DMS 273 (cell line): Measurements from ENCODE around the gene FITM1.

Experiments
- DNase-seq: peaks from one replicate; lab custom pipeline; 2025; ENCODE audit not compliant: unreplicated experiment; lab: John Stamatoyannopoulos, UW

Gene FITM1

GRCh38 chr14:24139272-24139934 is 8.9 kb downstream of the FITM1 start:
- peak; percentile 40 for DNase-seq

DNA sequence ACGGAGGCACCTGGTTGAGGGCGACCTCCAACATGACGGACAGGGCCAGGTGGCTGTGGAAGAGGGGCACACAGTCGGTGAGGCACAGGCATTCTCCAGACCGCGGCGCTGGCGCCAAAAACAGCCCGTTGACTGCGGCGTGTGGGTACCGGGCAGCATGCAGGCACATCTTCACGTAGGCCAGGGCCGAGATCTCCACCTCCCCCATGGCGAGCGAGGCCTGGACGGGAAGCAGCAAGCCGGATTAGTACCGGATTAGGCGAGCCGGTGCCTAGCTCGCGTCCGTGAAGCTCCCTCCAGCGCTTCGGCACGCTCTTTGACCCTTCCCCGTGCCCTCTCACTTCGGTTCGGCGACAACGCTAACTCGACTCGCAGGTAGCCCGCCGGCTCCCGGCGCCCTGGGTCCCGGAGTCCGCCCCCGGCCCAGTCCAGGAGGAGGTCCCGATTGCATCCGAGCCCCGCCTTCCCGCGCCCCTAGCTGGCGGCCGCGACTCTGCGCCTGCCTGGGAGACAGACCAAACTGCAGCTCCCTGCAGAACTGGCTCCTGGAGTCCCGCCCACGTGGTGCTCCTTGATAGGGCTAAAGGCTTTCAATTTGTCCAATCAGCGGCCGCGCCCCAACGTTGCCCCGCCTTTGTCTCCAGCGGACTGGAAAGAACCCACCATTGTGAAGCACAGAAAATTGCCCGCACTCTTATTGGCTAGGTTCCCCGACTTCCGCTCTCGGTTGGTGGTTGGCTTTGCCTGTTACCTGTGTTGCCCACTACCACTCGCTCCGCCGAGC is 10.8 kb downstream of the FITM1 start, which contains the start of gene EMC9:
Gene EMC9 (minus strand): TSS at position 495 of the 784 bp plus-strand sequence. CDS start 287 bp downstream, at position 208.
- peak; percentile 100 for DNase-seq

DNA sequence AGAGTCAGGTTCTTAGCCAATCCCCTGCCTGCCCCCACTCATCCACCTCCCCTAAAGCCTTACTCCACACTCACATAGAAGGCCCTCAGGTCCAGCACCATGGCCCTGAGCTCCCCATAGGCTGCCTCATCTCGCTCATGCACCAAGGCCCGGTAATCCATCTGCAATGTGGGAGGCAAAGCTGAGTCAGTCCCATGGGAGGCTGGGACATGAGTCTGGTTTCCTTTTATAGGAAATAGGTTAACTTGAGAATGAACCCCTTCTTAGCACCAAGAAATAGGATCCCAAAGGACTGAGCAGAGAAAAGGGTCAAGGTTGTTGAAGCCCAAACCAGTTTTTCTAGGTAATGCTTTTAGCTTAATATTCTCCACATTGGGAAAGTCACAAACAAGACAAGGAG is 13.1 kb downstream of the FITM1 start:
- DNase-seq = no peak

- no peak for DNase-seq
Observed at GRCh38 chr14:24144451-24144850, 14.0 kb downstream of the FITM1 start.

DNA sequence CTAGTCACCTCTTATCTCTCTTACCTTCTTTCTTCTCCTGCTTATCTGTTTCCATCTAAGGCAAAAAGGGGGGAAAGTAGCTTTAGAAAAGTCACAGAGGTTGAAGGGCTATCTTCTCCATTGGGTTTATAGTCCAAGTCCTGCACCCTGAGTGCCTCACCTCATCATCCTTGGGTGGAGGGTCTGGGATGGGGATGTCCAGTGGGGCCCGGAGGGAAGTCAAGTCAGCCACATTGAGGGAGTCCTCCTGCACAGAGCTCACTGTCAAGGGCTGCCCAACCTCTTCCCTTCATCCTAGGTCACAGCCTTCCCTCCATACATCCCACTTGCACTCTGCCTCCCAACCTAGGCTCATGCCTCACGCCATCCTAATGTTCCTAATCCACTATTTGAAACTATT is 14.8 kb downstream of the FITM1 start:
- DNase-seq = no peak

DNA sequence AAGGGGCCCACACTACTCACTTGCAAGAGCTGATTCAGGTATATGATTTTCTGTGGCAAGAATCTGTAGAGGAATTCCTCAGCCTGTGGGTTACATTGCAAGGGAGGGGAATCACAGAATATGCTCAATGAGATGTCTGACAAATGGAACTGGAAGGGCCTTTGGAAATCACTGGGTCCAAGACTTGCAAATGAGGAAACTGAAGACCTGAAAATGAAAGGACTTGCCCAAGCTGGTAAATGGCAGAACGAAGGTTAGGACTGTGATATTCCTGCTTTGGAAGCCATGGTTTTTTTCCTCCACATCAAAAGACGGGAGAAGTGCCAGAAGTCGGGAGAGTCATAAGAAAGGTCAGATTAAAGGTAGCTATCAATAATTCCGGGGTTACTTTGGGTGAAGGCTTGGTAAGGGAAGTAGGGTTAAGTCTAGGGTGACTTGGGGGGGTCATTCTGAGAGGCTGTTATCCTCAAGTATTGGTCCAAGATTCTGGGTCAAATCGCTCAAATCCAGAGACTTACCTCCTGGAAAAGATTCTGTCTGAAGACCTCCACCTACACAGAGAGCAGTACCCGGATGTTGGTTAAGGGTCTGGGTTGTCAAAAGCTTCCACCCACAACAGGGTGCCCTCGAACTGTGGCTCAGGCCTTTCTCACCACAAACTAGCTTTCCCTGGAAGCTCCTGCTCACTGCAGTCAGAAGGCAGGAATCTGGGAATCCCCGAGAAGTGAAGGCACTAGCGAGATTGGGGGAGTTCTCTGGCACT is 15.4 kb downstream of the FITM1 start:
- DNase-seq = peak; percentile 79

DNA sequence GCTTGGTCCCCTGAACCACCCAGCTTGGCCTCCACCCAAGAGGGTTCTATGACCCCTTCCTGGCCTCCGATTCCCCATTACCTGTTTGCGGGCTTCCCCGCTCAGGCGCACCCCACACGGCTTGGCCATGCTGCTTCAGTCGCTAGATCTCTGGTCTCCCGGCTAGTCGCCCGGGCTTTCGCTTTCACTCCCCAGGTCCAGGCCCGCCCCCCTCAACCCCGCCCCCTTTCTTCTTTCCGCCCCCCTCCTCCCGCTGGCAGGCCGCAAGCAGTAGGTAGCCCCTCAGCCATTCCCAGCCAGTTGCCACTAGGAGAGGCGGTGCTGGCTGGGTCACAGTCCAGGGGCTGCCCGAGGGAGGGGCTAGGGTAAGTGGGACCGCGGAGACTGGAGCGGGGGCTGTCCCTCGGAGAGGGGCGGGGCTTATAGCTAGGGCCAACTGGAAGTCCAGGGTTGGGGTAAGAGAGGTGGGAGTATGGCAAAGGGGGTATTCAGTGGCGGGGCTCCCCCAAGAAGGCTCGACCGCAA is 16.1 kb downstream of the FITM1 start, which contains the start of gene PSME2:
Gene PSME2 (minus strand): TSS at position 158 of the 525 bp plus-strand sequence. CDS start 29 bp downstream, at position 129.
- DNase-seq = peak; percentile 99

GRCh38 chr14:24146978-24147760 is 16.7 kb downstream of the FITM1 start, which contains the start of gene RNF31:
TSS of gene RNF31 (plus strand) at chr14:24147498. CDS start at chr14:24147699, 201 bp downstream.
- DNase-seq = peak; percentile 99

GRCh38 chr14:24147761-24148428 is 17.4 kb downstream of the FITM1 start:
- DNase-seq = peak; percentile 66

GRCh38 chr14:24149302-24149969 is 19.0 kb downstream of the FITM1 start:
- DNase-seq = no peak

GRCh38 chr14:24150061-24150460 is 19.6 kb downstream of the FITM1 start:
- DNase-seq = no peak

DNA sequence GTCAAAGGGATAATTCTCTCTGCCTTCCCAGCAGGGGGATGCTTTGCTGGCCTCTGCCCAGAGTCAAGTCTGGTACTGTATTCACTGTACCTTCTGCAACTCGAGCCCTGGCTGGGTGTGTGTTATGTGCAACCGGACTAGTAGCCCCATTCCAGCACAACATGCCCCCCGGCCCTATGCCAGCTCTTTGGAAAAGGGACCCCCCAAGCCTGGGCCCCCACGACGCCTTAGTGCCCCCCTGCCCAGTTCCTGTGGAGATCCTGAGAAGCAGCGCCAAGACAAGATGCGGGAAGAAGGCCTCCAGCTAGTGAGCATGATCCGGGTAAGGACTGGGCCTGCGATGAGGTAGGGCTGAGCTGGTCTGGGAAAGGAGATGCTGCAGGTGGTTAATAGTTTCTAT is 20.1 kb downstream of the FITM1 start:
- DNase-seq = no peak

- no peak for DNase-seq
Observed at GRCh38 chr14:24150993-24151392, 20.5 kb downstream of the FITM1 start.

DNA sequence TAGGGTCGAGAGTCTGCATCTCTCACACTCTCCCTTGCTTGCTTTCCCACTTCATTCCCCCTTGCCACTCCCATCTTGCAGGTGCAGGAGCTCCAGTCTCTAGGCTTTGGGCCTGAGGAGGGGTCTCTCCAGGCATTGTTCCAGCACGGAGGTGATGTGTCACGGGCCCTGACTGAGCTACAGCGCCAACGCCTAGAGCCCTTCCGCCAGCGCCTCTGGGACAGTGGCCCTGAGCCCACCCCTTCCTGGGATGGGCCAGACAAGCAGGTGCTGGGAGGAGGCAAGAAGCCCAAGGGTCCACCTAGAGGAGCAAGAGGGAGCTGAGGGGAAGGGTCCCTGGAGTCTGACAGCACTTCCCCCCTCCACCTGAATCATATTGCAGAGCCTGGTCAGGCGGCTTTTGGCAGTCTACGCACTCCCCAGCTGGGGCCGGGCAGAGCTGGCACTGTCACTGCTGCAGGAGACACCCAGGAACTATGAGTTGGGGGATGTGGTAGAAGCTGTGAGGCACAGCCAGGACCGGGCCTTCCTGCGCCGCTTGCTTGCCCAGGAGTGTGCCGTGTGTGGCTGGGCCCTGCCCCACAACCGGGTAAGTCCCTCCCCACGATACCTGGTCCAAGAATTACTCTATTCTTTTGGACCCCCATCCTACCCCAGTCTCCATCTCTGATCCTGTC is 21.1 kb downstream of the FITM1 start:
- no peak for DNase-seq

DNA sequence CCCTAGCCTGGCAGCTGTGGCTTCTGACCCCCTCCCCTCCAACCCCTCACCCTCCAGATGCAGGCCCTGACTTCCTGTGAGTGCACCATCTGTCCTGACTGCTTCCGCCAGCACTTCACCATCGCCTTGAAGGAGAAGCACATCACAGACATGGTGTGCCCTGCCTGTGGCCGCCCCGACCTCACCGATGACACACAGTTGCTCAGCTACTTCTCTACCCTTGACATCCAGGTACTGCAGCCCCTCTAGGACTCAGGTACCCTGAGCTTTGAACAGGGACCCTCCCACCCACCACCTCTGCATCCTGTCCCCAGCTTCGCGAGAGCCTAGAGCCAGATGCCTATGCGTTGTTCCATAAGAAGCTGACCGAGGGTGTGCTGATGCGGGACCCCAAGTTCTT is 24.6 kb downstream of the FITM1 start:
- DNase-seq = peak; percentile 42

DNA sequence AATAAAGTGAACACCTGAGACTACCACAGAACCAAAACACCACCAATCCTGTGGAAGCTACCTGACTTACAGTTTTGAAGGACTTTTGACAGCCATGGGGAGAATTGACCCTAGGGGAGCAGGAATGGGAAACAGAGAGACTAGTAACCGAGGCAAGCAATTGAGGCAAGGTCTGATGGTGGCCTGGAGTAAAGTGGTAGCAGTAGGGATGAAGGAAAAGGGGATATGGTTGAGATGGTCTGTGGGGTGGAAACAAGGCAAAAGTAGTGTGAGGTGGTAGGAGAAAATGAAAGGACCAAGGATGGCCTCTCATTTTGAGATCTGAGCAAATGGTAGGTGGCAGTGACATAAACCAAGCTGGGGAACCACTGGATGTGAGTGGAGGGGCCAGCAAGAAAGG is 26.4 kb downstream of the FITM1 start:
- no peak for DNase-seq

GRCh38 chr14:24157331-24157730 is 26.9 kb downstream of the FITM1 start:
- DNase-seq = no peak

DNA sequence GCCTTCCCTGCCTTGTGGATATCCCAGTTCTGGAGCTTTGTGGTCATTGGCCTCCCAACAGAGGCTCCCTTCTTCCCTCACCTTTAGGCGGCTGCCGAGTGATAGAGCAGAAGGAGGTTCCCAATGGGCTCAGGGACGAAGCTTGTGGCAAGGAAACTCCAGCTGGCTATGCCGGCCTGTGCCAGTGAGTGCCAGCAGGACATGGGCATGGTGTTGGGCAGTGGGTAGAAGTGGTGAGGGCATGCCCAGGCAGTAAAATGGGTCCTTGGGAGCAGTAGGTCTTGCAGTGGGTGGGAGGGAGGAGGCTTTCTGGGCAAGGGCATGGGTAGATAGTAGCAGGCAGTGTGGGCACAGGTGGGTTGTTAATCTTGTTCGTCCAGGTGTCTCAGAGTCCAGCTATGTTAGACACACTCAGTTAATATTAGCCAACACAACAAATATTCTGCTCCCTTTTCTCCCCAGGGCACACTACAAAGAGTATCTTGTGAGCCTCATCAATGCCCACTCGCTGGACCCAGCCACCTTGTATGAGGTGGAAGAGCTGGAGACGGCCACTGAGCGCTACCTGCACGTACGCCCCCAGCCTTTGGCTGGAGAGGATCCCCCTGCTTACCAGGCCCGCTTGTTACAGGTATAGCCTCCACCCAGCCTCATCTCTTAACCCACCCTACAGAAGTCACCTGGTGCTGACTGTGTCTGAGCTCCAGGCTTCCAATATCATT is 29.5 kb downstream of the FITM1 start:
- no peak for DNase-seq
